HEK293 (cell line): ENCODE data around the gene DLGAP5.

Experiments
- CTCF ChIA-PET: fragments of 350-600 bp; formaldehyde crosslinking; extraction: SDS; loops from one replicate; lab custom pipeline; 2021; ENCODE audit warnings: antibody characterized with exemption; lab: Yijun Ruan, JAX
- POLR2A ChIA-PET: fragments of 300-600 bp; formaldehyde crosslinking; extraction: SDS; loops from one replicate; lab custom pipeline; 2020; ENCODE audit warnings: antibody characterized with exemption, inconsistent platforms; lab: Yijun Ruan, JAX
- H3K27ac ChIP-seq: fragments of 200-500 bp; sonication (Bioruptor generic); 2 replicates; pipeline ENCODE4 v1.5.1; 2014; ENCODE audit warnings: low read depth, low read length, control low read depth, inconsistent platforms; ENCODE audit errors: extremely low read depth
- H3K36me3 ChIP-seq, 2 experiments: fragments of 200-500 bp in 1 of 2; sonication (Bioruptor generic) in 1 of 2; 1 replicate in 1 of 2; 2 replicates in 1 of 2; pipeline ENCODE4 v1.5.1; 2014 to 2017; ENCODE audit warnings: inconsistent platforms in 2 of 2, low read length in 2 of 2; ENCODE audit not compliant: control insufficient read depth in 2 of 2, insufficient read depth in 1 of 2
- H3K4me1 ChIP-seq: fragments of 200-500 bp; sonication (Bioruptor generic); 2 replicates; pipeline ENCODE4 v1.5.1; 2014; ENCODE audit warnings: mild to moderate bottlenecking, low read length, inconsistent platforms; ENCODE audit not compliant: control insufficient read depth, insufficient read depth
- H3K4me3 ChIP-seq: 2 replicates; pipeline ENCODE4 v1.5.1; 2011; ENCODE audit warnings: low read depth, mild to moderate bottlenecking, control low read depth, low read length, moderate library complexity
- H3K9me3 ChIP-seq: fragments of 200-500 bp; sonication (Bioruptor generic); 2 replicates; pipeline ENCODE4 v1.5.1; 2014; ENCODE audit warnings: low read depth, low read length, inconsistent platforms; ENCODE audit not compliant: control insufficient read depth, insufficient read depth
- GLI2 ChIP-seq: fragments of 450-650 bp; formaldehyde crosslinking; IDR thresholded peaks from 2 replicates; pipeline ENCODE4; 2017; ENCODE audit warnings: missing biosample characterization, missing genetic modification characterization, low read depth, borderline replicate concordance
- IKZF3 ChIP-seq: fragments of 450-650 bp; IDR thresholded peaks from 2 replicates; pipeline ENCODE4 v1.5.0; 2018; ENCODE audit warnings: missing biosample characterization, mild to moderate bottlenecking, missing genetic modification characterization, moderate library complexity
- KLF10 ChIP-seq: fragments of 450-650 bp; IDR thresholded peaks from 2 replicates; pipeline ENCODE4 v1.5.1; 2018; ENCODE audit warnings: missing biosample characterization, mild to moderate bottlenecking, missing genetic modification characterization
- MEIS1 ChIP-seq: sonication (generic); formaldehyde crosslinking; IDR thresholded peaks from 2 replicates; pipeline ENCODE4 v1.8.1; 2022; ENCODE audit warnings: missing genetic modification reagents, mild to moderate bottlenecking, borderline replicate concordance
- ZFP69B ChIP-seq: fragments of 450-650 bp; formaldehyde crosslinking; IDR thresholded peaks from 2 replicates; pipeline ENCODE4 v1.5.1; 2016; ENCODE audit warnings: missing biosample characterization, missing genetic modification characterization
- ZNF169 ChIP-seq: fragments of 450-650 bp; formaldehyde crosslinking; IDR thresholded peaks from 2 replicates; pipeline ENCODE4 v1.5.1; 2016; ENCODE audit warnings: missing biosample characterization, missing genetic modification characterization
- ZNF221 ChIP-seq: fragments of 450-650 bp; formaldehyde crosslinking; IDR thresholded peaks from 2 replicates; pipeline ENCODE4 v1.5.1; 2017; ENCODE audit warnings: missing biosample characterization, missing genetic modification characterization, borderline replicate concordance
- ZNF23 ChIP-seq: fragments of 450-650 bp; formaldehyde crosslinking; IDR thresholded peaks from 2 replicates; pipeline ENCODE4 v1.5.1; 2016; ENCODE audit warnings: missing biosample characterization, missing genetic modification characterization, borderline replicate concordance
- ZNF239 ChIP-seq: fragments of 450-650 bp; formaldehyde crosslinking; IDR thresholded peaks from 2 replicates; pipeline ENCODE4 v1.5.1; 2016; ENCODE audit warnings: missing biosample characterization, missing genetic modification characterization
- ZNF398 ChIP-seq: fragments of 450-650 bp; formaldehyde crosslinking; IDR thresholded peaks from 2 replicates; pipeline ENCODE4 v1.5.1; 2017; ENCODE audit warnings: missing biosample characterization, missing genetic modification characterization
- ZNF404 ChIP-seq: fragments of 450-650 bp; formaldehyde crosslinking; IDR thresholded peaks from 2 replicates; pipeline ENCODE4 v1.5.1; 2017; ENCODE audit warnings: missing biosample characterization, missing genetic modification characterization
- ZNF426 ChIP-seq: fragments of 450-650 bp; formaldehyde crosslinking; IDR thresholded peaks from 2 replicates; pipeline ENCODE4 v1.5.1; 2017; ENCODE audit warnings: missing biosample characterization, missing genetic modification characterization, mild to moderate bottlenecking, inconsistent platforms, moderate library complexity
- ZNF433 ChIP-seq: fragments of 450-650 bp; formaldehyde crosslinking; IDR thresholded peaks from 2 replicates; pipeline ENCODE4 v1.5.1; 2016; ENCODE audit warnings: missing biosample characterization, missing genetic modification characterization, low read depth
- ZNF501 ChIP-seq: fragments of 450-650 bp; formaldehyde crosslinking; IDR thresholded peaks from 2 replicates; pipeline ENCODE4 v1.5.1; 2016; ENCODE audit warnings: missing biosample characterization, missing genetic modification characterization
- ZNF514 ChIP-seq: fragments of 450-650 bp; formaldehyde crosslinking; IDR thresholded peaks from 2 replicates; pipeline ENCODE4 v1.5.1; 2016; ENCODE audit warnings: missing biosample characterization, missing genetic modification characterization
- ZNF555 ChIP-seq: fragments of 450-650 bp; formaldehyde crosslinking; conservative IDR thresholded peaks from 2 replicates; pipeline ENCODE4 v1.5.1; 2017; ENCODE audit warnings: missing biosample characterization, mild to moderate bottlenecking, missing genetic modification characterization, inconsistent platforms
- ZNF629 ChIP-seq: fragments of 450-650 bp; formaldehyde crosslinking; IDR thresholded peaks from 2 replicates; pipeline ENCODE4 v1.5.1; 2017; ENCODE audit warnings: missing biosample characterization, missing genetic modification characterization
- ZNF660 ChIP-seq: fragments of 450-650 bp; IDR thresholded peaks from 2 replicates; pipeline ENCODE4 v1.5.1; 2018; ENCODE audit warnings: missing biosample characterization, mild to moderate bottlenecking, missing genetic modification characterization
- ZNF776 ChIP-seq: fragments of 450-650 bp; formaldehyde crosslinking; IDR thresholded peaks from 2 replicates; pipeline ENCODE4 v1.5.0; 2017; ENCODE audit warnings: missing biosample characterization, missing genetic modification characterization, borderline replicate concordance
- TF ChIP-seq, protein P1 (sequence below): fragments of 450-650 bp; formaldehyde crosslinking; conservative IDR thresholded peaks from 2 replicates; pipeline ENCODE4 v1.5.1; 2016; ENCODE audit warnings: low read depth, missing biosample characterization, missing genetic modification characterization
- TF ChIP-seq, protein P2 (sequence below): fragments of 450-650 bp; formaldehyde crosslinking; IDR thresholded peaks from 2 replicates; pipeline ENCODE4 v1.5.0; 2017; ENCODE audit warnings: missing biosample characterization, missing genetic modification characterization, borderline replicate concordance

The DLGAP5 gene

GRCh38 chr14:55239320-55239719 lies 47.9 kb upstream of the DLGAP5 start (continued):
- TF ChIP-seq, protein P1, sequence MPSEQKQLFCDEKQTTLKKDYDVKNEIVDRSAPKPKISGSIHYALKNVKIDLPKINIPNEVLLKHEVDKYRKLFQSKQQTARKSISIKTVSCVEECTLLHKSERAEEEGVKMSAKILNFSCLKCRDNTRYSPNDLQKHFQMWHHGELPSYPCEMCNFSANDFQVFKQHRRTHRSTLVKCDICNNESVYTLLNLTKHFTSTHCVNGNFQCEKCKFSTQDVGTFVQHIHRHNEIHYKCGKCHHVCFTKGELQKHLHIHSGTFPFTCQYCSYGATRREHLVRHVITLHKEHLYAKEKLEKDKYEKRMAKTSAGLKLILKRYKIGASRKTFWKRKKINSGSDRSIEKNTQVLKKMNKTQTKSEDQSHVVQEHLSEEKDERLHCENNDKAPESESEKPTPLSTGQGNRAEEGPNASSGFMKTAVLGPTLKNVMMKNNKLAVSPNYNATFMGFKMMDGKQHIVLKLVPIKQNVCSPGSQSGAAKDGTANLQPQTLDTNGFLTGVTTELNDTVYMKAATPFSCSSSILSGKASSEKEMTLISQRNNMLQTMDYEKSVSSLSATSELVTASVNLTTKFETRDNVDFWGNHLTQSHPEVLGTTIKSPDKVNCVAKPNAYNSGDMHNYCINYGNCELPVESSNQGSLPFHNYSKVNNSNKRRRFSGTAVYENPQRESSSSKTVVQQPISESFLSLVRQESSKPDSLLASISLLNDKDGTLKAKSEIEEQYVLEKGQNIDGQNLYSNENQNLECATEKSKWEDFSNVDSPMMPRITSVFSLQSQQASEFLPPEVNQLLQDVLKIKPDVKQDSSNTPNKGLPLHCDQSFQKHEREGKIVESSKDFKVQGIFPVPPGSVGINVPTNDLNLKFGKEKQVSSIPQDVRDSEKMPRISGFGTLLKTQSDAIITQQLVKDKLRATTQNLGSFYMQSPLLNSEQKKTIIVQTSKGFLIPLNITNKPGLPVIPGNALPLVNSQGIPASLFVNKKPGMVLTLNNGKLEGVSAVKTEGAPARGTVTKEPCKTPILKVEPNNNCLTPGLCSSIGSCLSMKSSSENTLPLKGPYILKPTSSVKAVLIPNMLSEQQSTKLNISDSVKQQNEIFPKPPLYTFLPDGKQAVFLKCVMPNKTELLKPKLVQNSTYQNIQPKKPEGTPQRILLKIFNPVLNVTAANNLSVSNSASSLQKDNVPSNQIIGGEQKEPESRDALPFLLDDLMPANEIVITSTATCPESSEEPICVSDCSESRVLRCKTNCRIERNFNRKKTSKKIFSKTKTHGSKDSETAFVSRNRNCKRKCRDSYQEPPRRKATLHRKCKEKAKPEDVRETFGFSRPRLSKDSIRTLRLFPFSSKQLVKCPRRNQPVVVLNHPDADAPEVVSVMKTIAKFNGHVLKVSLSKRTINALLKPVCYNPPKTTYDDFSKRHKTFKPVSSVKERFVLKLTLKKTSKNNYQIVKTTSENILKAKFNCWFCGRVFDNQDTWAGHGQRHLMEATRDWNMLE (tag by site-specific recombination), result no peak
- TF ChIP-seq ZNF23 (tag by site-specific recombination), result no peak

GRCh38 chr14:55238019-55238680 lies 46.8 kb upstream of the DLGAP5 start:
- POLR2A ChIA-PET, result no interaction called here
- Histone ChIP-seq H3K36me3 (no peaks in the 10 kb centered on the region), H3K9me3 (no peaks in the 10 kb centered on the region)
- TF ChIP-seq ZFP69B (tag by site-specific recombination), result no peak
- TF ChIP-seq, all 188 proteins: peak for 0
- H3K27ac ChIP-seq, result no peak overlapping the region
- H3K4me1 ChIP-seq, result no peaks in the 10 kb centered on the region
- CTCF ChIA-PET, result no interaction called here
- no peak overlapping the region for H3K4me3 ChIP-seq

GRCh38 chr14:55233591-55233990 lies 42.2 kb upstream of the DLGAP5 start:
- TF ChIP-seq ZNF221 (tag by site-specific recombination) (no peak), ZNF501 (no peak), GLI2 (tag by site-specific recombination) (no peak)
- ChIA-PET CTCF (no interaction called here), POLR2A (no interaction called here)

DNA sequence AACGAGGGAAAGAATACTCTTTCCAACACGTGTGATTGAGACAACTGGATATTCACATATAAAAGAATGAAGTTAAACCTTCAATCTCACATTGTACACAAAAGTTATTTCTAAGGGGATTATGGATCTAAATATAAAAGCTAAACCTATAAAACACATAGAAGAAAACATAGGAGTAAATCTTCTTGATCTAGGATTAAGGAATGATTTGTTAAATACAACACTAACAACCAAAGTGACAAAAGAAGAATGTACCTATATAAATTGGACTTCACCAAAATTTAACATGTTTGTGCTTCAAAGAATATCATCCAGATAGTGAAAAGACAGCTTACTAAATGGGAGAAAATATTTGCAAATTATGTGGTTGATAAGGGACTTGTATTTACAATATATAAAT lies 36.9 kb upstream of the DLGAP5 start:
- no peak overlapping the region for H3K27ac ChIP-seq
- H3K4me1 ChIP-seq, result no peaks in the 10 kb centered on the region
- H3K9me3 ChIP-seq, result no peaks in the 10 kb centered on the region
- ChIA-PET POLR2A (no interaction called here), CTCF (interaction anchor here (0.6 kb wide), 1 partner anchor 90 kb away, joined by 4 read pairs; no protein-coding TSS in a partner anchor)
- no peaks in the 10 kb centered on the region for H3K36me3 ChIP-seq
- H3K4me3 ChIP-seq, result no peak overlapping the region
- TF ChIP-seq, protein P2, sequence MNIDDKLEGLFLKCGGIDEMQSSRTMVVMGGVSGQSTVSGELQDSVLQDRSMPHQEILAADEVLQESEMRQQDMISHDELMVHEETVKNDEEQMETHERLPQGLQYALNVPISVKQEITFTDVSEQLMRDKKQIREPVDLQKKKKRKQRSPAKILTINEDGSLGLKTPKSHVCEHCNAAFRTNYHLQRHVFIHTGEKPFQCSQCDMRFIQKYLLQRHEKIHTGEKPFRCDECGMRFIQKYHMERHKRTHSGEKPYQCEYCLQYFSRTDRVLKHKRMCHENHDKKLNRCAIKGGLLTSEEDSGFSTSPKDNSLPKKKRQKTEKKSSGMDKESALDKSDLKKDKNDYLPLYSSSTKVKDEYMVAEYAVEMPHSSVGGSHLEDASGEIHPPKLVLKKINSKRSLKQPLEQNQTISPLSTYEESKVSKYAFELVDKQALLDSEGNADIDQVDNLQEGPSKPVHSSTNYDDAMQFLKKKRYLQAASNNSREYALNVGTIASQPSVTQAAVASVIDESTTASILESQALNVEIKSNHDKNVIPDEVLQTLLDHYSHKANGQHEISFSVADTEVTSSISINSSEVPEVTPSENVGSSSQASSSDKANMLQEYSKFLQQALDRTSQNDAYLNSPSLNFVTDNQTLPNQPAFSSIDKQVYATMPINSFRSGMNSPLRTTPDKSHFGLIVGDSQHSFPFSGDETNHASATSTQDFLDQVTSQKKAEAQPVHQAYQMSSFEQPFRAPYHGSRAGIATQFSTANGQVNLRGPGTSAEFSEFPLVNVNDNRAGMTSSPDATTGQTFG, result no peak
- TF ChIP-seq ZNF660 (tag by site-specific recombination) (no peak), IKZF3 (tag by site-specific recombination) (no peak), ZNF776 (tag by site-specific recombination) (no peak), ZNF433 (tag by site-specific recombination) (no peak), ZNF169 (tag by site-specific recombination) (no peak), ZNF629 (tag by site-specific recombination) (no peak), ZNF404 (tag by site-specific recombination) (no peak), ZNF398 (tag by site-specific recombination) (no peak), ZNF239 (tag by site-specific recombination) (no peak), ZNF514 (tag by site-specific recombination) (no peak), ZNF426 (tag by site-specific recombination) (no peak), KLF10 (tag by site-specific recombination) (no peak), MEIS1 (CRISPR knock-in tag) (no peak), ZNF555 (tag by site-specific recombination) (no peak)

More at GRCh38 chr14:55233591-55233990, 42.2 kb upstream of the DLGAP5 start:
- Histone ChIP-seq H3K4me3 (no peak overlapping the region), H3K4me1 (no peaks in the 10 kb centered on the region), H3K27ac (no peak overlapping the region), H3K36me3 (no peaks in the 10 kb centered on the region), H3K9me3 (no peaks in the 10 kb centered on the region)
